Stimulated activated CD4-positive, alpha-beta T cell treated with anti-CD3 and anti-CD28 coated beads, Interleukin-15, amount 100 ng/mL, for 48 hours (primary cell): ENCODE measurements around the gene MYO10.

Source experiments
- DNase-seq, 2 donors: peaks; one replicate each; pipeline ENCODE4 v3.0.0-alpha.2; 2020; ENCODE audit warnings: low read depth in 2 of 2

MYO10 gene

GRCh38 chr5:16943846-16944678, 8.0 kb upstream of the MYO10 start:
- DNase-seq: no peak

DNA sequence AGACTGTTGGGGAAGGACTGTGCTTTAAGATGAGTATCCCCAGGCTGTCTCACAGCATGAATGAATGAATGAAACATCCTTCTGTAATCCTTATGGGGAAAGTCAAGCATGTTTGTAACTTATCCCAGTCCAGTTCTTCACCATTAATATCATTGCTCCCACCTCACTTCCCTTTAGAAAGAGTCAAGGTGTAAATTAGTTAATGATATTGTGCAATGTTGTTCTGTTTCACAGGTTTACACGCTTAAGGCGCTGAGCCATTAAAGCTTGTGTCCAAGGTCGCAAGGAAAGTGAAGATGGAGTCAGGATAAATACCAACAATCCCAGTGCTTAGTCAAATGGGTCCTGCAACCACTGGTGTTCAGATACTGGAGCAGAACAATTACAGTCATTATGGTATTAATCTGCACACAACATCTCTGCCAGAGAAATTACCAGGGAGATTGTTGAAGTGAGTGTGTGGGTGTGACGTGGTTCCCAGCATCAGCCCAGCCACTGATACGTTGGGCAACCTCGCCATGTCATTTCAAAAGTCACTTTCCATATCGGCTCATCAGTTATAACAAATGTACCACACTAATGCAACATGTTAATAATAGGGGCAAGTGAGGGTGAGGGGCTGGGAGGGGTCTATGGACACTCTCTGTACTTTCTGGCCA, 1.5 kb upstream of the MYO10 start:
- no peak for DNase-seq

GRCh38 chr5:16936989-16937438, 926 bp upstream of the MYO10 start:
- DNase-seq: no peak

DNA sequence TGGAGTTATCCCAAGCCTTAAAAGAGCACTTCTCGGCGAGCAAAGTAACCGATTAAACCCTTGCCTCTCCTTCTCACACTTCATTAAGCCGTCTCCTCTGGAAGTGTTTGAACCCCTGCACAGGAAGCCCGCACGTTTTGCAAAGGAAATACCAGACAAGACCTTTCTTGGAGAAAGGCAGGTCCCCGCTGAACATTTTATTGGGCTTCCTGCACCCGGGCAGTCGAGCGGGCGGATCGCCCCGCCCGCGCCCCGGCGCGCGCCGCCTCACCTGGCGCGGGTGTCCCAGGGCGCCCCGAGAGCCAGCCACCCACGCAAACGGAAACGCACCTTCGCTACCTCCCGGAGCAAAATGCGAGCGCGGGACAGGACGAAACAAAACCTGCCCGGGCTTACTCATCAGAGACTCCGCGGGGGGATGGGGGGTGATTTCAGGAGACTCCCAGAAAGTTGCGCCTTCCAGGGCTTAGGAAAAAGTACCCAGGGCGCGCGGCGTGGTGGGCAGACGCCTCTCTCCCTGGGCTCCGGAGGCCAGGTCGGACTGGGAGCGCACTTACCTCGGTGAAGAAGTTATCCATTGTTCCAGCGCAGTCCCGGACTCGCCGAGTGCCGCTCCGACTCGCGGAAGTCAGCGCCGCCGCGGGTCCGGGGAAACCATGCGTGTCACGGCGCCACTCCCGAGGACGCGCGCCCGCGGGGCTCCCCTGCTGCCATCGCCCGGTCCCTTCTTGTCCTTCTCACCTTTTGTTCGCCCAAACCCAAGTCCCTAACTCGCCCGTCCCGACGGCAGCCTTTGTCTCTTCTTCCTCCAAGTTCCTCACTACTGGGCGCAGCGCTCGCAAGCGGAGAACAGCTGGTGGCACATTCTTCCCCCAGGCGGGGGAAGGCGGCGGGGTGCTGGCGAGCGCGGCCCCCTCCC, 598 bp downstream of the MYO10 start:
- no peak for DNase-seq

- no peak for DNase-seq
These were observed 1.4 kb downstream of the MYO10 start for GRCh38 chr5:16934677-16935153.

DNA sequence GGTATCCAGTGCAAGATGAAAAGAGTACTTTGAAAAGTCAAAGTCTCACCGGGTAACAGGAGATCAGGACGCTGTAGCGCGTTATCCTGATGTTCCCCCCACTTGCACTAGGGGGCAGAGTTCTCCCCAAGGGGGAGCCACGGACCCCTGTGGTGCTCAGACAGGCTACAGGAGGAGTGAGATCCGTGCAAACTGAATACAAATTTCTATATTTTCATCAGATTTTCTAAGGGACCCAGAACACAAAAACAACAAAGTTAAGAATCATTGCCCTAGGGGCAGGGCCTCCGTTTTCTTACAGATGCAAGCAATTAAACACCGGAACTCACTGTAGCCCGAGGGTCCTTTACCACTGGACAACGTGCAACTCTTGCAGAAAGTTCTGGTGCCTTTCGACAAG, 2.0 kb downstream of the MYO10 start:
- DNase-seq: peak; percentile 25 to 35

- DNase-seq: no peak
These were observed 2.8 kb downstream of the MYO10 start for GRCh38 chr5:16933337-16933736.

GRCh38 chr5:16932401-16932800, 3.7 kb downstream of the MYO10 start:
- no peak for DNase-seq

DNA sequence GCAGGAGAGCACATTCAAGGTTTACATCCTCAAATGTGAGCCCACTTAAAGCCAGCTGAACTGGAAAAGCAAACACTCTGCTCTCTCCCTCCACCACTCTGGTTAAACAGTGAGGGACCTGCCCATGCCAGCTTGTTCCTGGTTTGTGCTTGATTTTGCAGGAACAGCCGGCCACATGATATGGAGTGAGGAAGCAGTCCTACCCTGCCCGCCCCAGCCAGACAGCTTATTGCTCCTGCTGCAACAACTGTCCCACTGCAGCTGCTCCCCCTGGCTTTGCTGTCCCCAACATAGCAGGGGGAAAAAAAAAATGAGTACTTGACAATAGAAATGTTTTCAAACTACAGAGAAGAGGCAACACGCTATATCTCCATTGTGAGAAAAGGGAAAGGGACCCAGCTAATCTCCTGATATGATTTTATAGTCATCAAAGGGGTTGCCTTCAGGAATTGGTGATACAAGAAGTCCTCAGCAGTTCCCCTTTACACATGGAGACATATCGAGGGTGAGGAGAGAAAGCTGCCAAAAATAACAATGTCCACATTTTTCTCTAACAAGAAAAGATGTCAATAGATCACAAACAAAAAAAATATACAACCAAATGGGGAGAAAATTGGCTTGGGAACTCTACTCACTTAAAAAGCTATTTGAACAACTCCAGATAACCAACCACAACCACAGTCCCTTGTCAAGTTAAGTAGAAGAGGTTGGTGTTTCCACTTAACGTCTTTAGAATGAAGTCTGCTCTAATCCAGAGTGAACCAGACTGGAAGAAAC, 4.6 kb downstream of the MYO10 start:
- no peak for DNase-seq

DNA sequence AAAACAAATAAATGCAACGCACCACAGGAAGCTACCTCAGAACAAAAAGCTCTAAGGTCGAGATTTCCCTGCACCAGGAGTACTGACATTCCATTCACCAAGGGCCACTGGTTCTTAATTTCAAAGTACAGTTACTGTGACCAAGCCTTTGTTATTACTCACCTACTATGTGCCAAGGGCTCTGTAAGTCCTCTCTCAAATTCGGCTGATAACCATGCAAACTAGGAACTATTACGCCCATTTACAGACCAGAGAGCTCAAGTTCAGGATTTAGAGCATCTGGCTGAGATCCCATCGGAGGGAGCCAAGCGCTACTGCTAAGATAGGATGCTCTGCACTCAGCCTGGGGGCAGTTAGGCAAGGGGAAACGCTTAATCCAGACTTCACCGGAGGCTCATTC, 5.6 kb downstream of the MYO10 start:
- DNase-seq: no peak

- no peak for DNase-seq
These were observed 6.3 kb downstream of the MYO10 start for GRCh38 chr5:16929831-16930230.

- no peak for DNase-seq
These were observed 6.7 kb downstream of the MYO10 start for GRCh38 chr5:16929347-16929746.

- no peak for DNase-seq
These were observed 8.5 kb downstream of the MYO10 start for GRCh38 chr5:16927613-16928012.

GRCh38 chr5:16926417-16926816, 9.7 kb downstream of the MYO10 start:
- no peak for DNase-seq

- no peak for DNase-seq
These were observed 11.9 kb downstream of the MYO10 start for GRCh38 chr5:16924206-16924605.

DNA sequence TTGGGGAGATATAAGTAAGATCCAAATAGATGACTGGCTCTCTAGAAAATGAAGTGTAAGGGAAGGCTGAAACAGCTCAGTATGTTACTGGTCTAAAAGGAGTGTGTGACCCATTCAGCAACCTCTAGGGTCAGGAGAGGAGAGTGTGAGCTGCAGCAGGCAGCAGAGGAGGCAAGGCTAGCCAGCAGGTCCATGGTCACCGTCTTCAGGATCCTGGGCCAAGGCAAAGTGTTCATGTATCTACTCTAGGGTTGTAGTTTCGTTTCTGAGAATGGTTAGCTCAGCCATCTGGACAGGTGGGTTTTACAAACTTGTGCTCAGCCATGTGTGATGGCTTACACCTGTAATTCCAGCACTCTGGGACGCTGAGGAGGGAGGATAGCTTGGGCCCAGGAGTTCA, 13.7 kb downstream of the MYO10 start:
- DNase-seq: no peak

DNA sequence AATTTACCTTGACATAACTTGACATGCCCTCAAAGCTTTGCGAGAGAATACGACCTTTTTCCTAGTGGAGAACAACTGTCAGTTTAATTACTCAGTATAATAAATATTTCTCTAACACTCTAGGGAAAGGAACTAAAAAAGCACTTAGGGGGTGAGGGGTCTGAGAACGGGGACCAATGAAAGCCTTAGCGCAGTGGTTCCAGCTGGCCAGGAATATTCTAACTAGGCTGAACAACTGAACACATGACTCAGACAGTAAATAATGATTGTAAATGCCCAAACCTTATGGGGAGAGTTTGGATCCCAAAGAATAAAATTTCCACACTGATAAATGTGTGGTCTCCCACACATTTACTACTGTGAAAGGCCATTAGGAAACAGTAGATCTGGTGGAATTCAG, 14.9 kb downstream of the MYO10 start:
- DNase-seq: no peak

DNA sequence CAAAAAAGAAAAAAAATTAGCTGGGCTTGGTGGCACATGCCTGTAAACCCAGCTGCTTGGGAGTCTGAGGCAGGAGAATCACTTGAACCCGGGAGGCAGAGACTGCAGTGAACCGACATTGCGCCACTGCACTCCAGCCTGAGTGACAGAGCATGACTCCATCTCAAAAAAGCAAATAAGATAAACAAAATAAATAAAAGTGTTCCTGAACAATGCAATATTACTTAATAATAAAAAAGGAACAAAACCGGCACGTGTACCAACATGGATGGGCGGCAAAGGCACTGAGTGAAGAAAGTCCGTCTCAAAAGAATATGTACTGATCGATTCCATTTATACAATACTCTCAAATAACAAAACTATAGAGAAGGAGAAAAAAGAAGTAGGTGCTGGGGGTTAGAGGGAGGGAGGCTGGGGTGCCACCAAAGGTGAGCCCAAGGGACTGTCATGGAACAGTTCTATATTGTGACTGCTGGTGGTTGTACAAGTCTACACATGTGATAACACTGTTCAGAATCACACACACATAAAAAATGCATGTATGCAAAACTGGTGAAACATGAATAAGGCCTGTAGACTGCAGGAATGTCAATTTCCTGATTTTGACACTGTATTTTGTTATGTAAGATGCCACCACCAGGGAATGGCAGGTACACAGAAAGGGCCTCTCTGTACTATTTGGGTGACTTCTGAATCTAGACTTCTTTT, 15.8 kb downstream of the MYO10 start:
- no peak for DNase-seq

- DNase-seq: no peak
These were observed 17.0 kb downstream of the MYO10 start for GRCh38 chr5:16918891-16919671.

GRCh38 chr5:16918156-16918555, 17.9 kb downstream of the MYO10 start:
- DNase-seq: no peak
